Right forelimb (tissue), 1 donor: ENCODE measurements around the gene ADGRL4.
"Not testable (repeated sequence)": the region's sequence is repeated elsewhere in the genome, so short reads cannot be mapped to it uniquely, and the experiment has no call there.

ENCODE experiments used
- DNase-seq: peaks from one replicate; pipeline ENCODE4 v3.0.0-alpha.2; 2018

Gene ADGRL4

GRCh38 chr1:78913950-78914349 is 92.6 kb downstream of the ADGRL4 start:
- DNase-seq: no peak

DNA sequence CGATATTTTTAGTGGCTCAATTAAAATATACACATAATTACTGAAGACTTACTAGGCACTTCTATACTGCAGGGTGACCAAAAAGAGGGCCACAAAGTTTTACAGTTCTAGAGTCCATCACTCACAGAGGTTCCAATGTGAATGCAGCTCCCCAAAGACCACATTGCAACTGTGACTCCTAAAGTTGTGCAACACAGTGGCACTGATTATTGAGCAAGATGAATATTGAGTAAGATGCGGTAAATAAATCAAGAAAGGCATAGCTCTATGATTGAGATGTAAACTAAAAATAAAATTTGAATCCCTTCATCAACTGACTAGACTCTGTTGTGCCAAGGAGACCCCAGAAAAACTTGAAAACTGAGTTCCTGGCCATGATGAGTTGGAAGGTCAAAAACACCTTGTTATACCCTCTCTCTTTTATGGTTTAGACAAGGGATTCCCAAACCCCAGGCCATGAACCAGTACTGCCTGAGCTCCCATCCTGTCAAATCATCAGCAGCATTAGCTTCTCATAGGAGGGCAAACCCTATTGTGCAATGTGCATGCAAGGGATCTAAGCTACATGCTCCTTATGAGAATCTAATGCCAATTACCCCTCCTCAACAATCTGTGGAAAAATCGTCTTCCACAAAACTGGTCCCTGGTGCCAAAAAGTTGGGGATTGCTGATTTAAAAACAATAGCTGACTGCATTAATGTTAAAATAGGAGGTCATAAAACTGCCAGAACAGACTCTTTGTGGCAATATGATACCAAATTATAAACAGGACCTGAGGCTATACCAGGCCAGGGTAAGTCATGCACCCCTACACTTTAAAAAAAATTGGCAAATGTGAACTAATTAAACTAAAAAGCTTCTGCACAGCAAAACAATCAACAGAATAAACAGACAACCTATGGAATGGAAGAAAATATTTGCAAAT is 94.3 kb downstream of the ADGRL4 start:
- DNase-seq: no peak

DNA sequence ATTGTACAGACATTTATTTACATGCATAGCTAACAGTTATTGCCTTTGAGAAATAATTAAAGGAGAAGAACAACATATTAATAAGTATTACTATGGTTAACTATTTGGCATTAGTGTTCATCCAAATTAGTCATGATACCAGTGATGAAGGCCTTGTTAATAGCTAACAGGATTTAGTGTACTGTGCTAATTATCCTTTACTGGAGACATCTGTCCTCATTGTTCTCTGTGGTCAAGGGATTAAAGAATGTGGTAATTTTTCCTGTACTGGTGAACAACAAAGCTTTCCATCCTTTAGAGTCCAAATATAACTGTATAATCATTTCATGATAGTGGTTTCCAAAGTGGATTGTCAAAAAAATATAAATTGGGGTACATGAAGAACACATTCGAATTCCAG is 103.9 kb downstream of the ADGRL4 start:
- DNase-seq: no peak

DNA sequence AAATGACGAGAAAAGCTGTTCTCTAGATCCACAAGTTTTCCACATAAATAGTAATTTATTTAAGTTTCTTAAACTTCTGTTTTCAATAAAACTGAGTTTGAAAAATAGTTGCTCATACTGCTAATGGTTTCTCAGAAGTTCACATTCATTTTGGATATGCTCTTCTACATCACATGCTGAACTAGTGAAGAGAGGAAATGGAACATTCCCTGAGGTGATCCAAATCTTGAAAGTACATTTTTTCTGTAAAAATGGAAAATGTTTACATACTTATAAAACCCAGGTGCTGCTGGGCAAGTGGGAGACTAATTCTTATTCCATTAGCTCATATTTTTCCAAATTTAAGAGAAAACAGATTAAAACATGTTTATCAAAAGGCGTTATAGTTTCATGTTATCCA is 111.7 kb downstream of the ADGRL4 start:
- no peak for DNase-seq

DNA sequence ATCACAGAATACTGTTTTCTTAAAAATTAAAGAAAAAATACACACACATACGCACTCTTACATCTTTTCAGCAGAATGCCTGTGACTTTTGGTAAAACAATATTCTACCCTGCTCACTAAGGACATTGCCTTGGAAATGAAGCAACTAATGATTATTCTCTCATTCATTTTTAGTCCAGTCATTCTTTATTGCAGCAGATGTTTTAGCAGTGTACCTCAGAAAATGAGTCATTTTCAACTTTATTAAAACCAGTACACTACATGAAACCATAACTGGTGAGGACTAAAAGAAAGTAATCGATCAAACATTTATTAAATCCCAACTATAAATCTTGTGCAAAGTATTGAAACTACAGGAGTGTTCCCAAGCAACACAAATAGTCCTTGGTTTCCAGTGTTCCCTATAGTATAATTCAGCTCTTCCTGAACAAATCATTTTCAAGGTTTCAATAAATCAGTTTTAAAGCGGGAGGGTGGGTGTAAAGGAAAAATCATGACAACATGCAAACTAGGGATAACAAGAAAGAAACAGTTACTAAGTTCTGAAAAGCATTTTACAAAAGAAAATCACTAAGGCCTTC is 114.2 kb downstream of the ADGRL4 start:
- no peak for DNase-seq

DNA sequence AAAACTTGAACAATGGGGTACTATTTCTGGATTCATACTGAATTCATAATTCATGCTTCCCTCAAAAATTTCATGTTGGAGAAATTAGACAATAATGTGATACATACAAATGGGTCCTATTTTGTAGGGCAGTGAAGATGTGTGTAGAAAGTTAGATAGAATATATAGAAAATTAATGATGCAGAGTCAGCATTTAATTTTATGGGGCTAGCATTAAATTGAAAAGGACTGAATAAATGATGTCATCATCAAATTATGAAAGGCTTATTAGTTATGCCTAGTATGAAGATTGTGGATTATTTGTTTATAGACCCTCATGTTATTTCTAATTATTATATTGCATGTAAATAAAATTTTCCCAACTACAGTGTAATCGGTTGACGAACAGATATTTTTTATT is 119.1 kb downstream of the ADGRL4 start:
- no peak for DNase-seq

- DNase-seq: no peak
Observed at GRCh38 chr1:78884685-78885452, 121.7 kb downstream of the ADGRL4 start.

DNA sequence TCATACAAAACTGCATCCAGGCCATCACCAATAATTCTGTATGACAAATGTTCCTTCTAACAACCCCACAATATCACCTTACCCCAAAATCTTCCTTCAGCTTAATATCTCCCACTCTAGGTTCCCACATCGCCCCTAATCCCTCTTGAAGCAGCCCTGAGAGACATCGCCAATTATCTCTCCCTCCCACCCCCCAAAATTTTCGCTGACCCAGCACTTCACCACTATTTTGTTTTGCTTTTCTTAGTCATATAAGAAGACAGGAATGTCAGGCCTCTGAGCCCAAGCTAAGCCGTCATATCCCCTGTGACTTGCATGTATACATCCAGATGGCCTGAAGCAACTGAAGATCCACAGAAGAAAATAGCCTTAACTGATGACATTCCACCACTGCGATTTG is 126.3 kb downstream of the ADGRL4 start:
- DNase-seq: no peak

DNA sequence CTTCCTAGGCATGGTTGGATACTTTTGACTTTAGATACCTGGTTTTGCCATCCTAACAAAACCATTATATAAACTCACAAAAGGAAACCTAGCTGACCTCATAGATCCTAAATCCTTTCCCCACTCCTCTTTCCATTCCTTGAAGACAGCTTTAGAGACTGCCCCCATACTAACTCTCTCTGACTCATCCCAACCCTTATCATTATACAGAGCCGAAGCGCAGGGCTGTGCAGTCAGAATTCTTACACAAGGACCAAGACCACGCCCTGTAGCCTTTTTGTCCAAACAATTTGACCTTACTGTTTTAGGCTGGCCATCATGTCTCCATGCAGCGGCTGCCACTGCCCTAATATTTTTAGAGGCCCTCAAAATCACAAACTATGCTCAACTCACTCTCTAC is 130.5 kb downstream of the ADGRL4 start:
- not testable (repeated sequence) for DNase-seq

DNA sequence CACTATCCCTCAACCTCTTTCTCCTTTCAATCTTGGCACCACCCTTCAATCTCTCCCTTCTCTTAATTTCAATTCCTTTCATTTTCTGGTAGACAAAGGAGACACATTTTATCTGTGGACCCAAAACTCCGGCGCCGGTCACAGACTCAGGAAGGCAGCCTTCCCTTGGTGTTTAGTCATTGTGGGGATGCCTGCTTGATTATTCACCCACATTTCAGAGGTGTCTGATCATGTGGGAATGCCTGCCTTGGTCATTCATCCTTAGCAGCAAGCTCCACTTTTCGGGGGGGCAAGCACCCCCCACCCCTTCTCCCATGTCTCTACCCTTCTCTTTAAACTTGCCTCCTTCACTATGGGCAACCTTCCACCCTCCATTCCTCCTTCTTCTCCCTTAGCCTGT is 133.7 kb downstream of the ADGRL4 start:
- not testable (repeated sequence) for DNase-seq

DNA sequence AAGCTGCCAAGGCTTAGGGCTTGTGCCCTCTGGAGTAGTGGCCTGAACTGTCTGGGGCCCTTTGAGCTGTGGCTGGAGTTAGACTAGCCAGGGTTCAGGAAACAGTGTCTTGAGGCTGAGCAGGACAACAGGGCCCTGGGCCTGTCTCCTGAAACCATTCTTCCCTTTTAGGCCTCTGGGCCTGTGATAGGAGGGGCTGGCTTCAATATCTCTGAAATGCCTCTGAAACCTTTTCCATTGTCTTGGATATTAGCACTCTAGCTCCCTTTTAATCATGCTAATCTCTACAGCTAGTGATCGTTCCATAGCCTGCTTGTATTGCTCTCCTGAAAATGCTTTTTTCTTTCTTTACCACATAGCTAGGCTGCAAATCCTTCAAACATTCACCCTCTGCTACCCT is 135.3 kb downstream of the ADGRL4 start:
- no peak for DNase-seq

DNA sequence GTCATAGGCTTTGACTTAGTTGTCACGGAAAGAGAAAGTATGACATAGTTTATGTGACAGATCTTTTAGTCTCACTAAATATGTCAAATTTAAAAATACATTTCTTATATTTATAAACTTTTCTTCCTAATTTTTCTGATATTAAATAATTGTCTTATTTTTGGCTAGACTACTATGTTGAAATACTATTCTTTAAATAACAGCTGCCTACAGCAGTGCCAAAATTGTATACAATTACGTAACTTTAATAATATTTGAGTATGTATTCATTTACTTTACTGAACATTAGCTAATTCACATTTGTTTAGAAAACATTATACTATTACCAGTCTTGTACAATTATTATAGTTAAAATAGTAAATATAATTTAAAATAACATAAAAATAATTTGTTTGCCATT is 137.4 kb downstream of the ADGRL4 start:
- DNase-seq: no peak

- no peak for DNase-seq
Observed at GRCh38 chr1:78864175-78864574, 142.4 kb downstream of the ADGRL4 start.

GRCh38 chr1:78856096-78856495 is 150.4 kb downstream of the ADGRL4 start:
- no peak for DNase-seq

- no peak for DNase-seq
Observed at GRCh38 chr1:78855258-78855657, 151.3 kb downstream of the ADGRL4 start.

DNA sequence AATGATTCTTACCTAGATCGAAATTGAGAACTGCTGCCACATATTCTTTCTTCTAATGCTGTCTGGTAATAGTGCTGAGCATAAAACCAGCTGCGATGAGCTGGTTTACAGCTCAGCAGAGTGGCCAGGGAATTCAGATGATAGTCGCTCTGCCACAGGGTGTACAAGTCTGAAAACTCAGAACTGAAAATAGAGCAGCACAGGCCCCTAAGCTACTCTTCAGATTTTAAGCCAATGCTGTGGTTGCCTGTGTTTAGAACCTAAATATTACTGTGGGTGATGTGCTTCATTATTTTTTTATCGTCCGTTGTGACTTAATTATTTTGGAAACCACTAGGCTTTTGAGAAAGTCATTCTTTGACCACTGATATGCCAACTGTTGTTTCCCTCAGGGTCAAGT is 152.0 kb downstream of the ADGRL4 start:
- no peak for DNase-seq

DNA sequence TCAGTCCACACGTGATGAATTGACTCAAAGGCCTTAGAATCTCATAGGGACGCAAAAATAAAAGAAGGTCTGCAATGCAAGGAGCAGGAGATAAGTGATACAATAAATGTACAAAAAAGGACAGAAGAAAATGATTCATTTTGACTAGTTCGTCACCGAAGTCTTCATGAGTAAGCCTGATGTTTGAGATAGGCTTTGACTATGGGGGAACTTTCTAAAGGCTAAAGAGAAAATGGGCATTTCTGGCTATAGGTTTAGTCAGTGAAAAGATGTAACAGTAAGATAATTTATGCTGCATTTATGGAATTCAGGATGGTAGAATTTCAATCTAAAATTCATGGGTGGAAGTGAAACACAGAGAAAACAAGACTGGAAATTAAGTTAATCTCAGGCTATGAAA is 163.0 kb downstream of the ADGRL4 start:
- DNase-seq: no peak

GRCh38 chr1:78843111-78843510 is 163.4 kb downstream of the ADGRL4 start:
- no peak for DNase-seq

DNA sequence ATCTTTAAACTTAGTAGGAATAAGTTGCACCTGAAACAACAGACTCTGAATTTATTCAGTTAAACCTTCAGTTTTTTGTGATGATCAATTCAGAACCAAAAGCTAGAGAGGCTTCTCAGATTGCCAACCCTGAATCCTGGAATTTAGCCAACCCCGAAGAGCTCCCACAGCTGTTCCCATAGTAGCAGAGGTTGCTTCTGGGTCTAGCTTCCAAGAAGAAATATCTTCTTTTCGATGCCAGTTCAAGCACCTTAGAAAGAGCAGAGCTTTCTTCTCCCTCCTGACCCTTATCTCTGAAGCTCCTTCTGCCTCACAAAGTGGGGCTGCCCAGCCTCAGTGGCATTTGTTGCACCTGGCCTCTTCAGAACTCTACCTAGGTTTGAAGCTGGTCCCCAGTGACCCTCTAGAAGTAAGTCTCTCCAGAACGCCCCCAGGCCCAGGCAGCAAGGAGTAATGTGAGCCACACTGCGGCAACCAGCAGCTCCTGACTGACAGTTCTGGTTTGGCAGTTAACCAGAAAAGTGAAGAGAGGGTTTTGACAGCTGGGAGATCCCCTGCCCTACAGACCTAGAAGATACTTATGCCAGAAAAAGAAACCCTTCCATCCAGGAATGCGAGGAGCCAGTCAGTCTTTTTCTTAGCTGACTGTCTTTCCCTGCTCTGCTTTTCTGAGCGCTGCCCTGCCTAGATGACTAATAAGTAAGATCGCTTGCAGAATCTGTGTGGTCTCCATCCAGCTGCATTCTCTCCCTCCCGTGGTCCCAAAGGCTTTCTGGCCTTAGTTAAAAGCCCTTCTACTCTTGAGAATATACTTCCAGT is 165.9 kb downstream of the ADGRL4 start:
- DNase-seq: peak; percentile 50
